NCI-H146 treated with DMSO at 0.1 percent for 48 hours (cell line): ENCODE measurements around the gene RBL1.
"Not testable (repeated sequence)": the region's sequence is repeated elsewhere in the genome, so short reads cannot be mapped to it uniquely, and the experiment has no call there.

Experiments
- DNase-seq: peaks from one replicate; lab custom pipeline; 2025; ENCODE audit not compliant: unreplicated experiment; lab: John Stamatoyannopoulos, UW

RBL1 gene

DNA sequence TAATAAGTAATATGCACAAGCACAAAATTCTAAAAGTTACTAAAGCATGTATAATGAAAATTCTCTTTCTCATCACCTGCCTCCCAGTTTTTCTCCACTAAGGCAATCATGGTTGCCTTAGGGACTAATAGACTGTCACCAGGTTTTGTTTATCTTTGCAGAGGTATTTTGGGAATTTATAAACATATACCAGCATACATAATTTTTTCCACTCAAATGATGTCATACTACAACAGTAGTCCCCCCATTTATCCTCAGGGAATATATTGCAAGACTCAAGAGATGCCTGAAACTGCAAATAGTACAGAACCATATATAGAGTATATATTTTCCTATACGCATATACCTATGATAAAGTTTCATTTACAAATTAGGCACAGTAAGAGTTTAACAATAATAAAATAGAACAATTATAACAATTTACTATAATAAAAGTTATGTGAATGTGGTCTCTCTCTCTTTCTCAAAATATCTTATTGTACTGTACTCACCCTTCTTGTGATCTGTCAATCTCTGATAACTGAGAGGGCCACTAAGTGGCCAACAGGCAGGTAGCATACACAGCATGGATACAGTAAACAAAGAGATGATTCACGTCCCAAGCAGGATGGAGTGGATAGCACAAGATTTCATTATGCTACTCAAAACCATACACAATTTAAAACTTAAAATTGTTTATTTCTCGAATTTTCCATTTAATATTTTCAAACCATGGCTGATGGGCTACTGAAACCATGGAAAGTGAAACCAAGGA is 19.7 kb downstream of the RBL1 start:
- peak; percentile 7 for DNase-seq

DNA sequence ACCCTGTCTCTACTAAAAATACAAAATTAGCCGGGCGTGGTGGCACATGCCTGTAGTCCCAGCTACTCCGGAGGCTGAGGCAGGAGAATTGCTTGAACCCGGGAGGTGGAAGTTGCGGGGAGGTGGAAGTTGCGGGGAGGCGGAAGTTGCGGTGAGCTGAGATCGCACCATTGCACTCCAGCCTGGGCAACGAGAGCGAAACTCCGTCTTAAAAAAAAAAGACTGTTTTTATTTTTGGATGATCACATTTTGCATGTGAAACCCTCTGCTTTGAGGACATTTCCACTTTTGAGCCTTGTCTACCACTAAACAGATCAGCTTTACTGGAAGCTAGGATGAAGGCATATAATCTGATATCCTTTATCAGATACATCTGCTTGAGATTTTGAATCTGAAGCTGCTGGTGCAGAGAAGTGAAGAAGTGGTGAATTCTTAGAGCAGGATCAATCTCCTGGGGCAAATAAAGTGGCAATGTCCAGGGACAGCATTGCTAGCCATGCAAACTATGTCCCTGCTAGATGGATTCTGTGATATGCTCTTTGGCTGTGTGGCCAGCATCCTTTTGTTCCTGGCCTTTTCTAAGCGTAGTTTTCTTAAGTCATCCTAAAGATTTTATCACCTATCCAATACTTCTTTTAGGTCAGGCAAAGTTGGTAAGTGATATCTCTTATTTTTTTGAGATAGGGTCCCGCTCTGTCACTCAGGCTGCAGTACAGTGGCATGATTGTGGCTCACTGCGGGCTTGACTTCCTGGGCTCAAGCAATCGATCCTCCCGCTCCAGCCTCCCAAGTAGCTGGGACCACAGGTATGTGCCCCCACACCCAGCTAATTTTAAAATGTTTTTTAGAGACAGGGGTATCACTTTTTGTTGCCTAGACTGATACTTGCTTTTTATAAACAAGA is 23.3 kb downstream of the RBL1 start:
- no peak for DNase-seq

DNA sequence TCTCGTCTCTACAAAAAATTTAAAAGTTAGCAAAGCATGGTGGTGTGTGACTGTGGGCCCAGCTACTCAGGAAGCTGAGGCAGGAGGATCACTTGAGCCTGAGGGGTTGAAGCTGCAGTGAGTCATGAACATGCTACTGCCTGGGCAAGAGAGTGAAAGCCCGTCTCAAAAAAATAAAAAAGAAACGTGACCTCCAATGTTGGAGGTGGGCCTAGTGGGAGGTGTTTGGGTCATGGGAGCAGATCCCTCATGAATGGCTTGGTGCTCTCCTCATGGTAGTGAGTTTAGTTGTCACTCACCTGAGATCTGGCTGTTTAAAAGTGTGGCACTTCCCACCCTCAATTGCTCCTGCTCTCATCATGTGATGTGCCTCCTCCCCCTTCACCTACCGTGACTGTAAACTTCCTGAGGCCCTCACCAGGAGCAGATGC is 24.3 kb downstream of the RBL1 start:
- no peak for DNase-seq

DNA sequence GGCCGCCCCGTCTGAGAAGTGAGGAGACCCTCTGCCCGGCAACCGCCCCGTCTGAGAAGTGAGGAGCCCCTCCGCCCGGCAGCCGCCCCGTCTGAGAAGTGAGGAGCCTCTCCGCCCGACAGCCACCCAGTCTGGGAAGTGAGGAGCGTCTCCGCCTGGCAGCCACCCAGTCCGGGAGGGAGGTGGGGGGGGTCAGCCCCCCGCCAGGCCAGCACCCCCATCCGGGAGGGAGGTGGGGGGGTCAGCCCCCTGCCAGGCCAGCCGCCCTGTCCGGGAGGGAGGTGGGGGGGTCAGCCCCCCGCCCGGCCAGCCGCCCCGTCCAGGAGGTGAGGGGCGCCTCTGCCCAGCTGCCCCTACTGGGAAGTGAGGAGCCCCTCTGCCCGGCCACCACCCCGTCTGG is 26.2 kb downstream of the RBL1 start:
- DNase-seq: not testable (repeated sequence)

DNA sequence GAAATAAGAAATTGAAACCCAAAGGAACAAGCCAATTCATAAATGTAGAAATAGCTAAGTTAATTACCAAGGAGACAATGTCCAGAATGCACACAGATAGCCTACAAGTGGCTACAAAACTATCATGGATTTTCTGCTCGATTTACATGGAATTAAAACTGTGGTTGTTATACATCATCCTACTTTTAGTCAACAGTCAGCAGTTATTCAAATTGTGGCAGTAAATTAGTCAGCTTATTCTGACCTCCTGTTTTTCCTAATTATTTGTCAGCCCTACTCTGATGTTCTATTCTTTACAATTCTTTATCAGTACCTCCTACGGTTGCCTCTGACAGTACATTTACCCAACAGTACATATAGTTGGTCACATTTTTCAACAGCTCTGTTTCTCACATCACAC is 29.6 kb downstream of the RBL1 start:
- DNase-seq: no peak

DNA sequence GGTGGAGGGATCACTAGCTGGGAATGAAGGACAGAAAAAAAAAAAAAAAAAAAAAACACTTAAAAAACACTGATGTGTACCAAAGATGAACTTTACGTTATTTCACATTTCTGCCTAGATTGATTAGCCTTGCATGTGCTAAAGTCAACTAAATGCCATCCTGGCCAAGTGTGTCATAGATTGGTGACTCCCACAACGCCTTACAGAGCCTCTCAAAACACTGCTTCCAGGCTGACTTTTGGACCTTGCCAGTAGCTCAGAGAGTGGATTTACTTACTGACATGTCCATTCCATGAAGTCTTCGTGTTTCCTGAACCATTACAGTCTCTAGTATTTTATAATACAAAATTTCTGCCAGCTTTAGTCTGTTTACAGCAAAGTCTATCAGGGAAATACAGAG is 40.5 kb downstream of the RBL1 start:
- no peak for DNase-seq

DNA sequence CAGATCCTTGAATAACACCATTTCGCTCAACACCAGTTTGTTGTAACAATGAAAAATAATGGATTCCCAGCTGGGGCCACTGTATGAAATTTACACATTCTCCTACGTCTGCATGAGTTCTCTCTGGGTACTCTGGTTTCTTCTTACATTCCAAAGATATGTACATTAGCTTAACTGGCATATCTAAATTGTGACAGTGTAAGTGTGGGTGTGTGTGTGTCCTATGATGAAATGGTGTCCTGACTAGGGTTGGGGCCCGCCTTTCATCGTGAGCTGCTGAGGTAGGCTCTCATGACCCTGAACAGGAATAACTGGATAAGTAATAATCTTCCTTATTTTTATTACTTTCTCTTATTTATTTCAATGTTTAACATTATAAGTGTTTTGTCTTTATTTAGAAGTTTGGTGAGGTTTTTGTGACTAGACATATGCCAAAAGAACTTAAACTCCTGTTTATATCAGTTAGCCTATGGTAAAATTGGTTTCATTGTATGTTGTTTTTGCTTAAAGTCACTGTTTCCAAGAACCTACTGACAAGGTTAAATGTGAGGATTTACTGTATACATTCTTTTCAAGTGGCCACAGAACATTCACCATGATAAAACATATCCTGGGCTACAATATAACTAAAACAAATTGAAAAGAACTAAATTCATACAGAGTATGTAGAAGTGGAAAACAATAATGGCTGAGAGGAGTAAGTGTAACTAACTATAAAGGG is 42.4 kb downstream of the RBL1 start:
- no peak for DNase-seq

DNA sequence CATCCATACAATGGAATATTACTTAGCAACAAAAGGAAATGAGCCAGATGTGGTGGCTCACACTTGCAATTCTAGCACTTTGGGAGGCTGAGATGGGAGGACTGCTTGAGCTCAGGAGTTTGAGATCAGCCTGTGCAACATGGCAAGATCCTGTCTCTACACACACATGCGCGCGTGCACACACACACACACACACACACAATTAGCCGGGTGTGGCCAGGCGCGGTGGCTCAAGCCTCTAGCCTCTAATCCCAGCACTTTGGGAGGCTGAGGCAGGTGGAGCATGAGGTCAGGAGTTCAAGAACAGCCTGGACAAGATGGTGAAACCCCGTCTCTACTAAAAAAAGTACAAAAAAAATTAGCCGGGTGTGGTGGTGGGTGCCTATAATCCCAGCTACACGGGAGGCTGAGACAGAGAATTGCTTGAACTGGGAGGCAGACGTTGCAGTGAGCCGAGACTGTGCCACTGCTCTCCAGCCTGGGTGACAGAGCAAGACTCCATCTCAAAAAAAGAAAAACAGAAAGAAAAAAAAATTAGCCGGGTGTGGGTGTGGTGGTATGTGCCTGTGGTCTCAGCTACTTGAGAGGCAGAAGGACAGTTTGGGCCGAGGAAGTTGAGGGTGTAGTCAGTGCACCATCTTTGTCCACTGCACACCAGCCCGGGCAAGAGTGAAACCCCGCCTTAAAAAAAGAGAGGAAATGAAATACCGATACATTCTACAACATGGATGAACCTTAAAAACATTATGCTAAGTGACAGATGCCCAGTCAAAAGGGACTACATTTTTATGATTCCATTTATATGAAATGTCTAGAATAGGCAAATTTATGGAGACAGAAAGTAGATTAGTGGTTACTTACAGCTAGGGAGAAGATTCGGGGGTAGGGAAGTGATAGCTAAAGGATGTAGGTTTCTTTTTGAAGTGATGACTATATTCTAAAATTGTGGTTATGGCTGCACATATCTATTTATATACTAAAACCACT is 52.5 kb downstream of the RBL1 start:
- DNase-seq: no peak

DNA sequence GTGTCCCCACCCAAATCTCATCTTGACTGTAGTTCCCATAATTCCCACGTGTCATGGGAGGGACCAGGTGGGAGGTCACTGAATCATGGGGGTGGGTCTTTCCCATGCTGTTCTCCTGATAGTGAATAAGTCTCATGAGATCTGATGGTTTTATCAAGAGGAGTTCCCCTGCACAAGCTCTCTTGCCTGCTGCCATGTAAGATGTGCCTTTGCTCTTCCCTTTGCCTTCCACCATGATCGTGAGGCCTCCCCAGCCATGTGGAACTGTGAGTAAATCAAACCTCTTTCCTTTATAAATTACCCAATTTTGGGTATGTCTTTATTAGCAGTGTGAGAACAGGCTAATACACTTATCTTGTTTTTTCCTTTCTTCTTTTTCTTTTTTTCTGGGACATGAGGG is 56.4 kb downstream of the RBL1 start:
- not testable (repeated sequence) for DNase-seq

DNA sequence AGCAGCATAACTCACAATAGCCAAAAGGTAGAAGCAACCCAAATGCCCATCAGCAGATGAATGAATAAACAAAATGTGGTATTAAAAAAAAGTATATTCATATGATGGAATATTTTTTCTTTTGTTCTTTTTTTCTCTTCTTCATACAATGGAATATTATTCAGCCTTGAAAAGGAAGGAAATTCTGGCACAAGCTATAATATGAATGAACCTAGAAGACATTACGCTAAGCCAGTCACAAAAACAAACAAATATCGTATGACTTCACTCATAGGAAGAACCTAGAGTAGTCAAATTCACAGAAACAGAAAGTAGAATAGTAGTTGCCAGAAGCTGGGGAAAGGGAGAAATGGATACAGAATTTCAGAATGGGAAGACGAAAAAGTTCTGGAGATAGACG is 63.7 kb downstream of the RBL1 start:
- no peak for DNase-seq

DNA sequence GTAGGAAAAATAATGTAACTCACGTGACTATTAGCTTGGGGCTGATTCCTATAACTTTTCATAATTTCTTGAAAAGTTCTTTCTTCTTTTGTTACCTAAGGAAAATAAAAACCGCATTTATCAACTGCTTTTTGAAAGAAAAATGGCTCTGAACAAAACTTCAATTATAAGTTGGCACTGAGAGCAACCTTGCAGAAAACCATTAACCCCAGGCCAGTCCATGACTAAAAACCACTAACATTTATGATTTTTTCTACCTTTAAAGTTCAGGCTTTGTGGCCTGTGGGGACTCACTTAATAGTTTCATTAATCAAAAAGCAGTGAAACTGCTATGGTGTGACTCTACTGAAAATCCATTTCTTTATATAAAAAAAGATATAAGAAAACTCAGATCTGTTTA is 75.2 kb downstream of the RBL1 start:
- DNase-seq: no peak

DNA sequence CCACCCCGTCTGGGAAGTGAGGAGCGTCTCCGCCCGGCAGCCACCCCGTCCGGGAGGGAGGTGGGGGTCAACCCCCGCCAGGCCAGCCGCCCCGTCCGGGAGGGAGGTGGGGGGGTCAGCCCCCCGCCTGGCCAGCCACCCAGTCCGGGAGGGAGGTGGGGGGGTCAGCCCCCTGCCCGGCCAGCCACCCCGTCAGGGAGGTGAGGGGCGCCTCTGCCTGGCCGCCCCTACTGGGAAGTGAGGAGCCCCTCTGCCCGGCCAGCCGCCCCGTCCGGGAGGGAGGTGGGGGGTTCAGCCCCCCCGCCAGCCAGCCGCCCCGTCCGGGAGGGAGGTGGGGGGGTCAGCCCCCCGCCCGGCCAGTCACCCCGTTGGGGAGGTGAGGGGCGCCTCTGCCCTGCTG is 83.2 kb downstream of the RBL1 start:
- not testable (repeated sequence) for DNase-seq

DNA sequence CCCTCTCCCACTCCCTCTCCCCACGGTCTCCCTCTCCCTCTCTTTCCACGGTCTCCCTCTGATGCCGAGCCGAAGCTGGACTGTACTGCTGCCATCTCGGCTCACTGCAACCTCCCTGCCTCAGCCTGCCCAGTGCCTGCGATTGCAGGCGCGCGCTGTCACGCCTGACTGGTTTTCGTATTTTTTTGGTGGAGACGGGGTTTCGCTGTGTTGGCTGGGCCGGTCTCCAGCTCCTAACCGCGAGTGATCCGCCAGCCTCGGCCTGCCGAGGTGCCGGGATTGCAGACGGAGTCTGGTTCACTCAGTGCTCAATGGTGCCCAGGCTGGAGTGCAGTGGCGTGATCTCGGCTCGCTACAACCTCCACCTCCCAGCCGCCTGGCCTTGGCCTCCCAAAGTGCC is 83.9 kb downstream of the RBL1 start:
- not testable (repeated sequence) for DNase-seq

DNA sequence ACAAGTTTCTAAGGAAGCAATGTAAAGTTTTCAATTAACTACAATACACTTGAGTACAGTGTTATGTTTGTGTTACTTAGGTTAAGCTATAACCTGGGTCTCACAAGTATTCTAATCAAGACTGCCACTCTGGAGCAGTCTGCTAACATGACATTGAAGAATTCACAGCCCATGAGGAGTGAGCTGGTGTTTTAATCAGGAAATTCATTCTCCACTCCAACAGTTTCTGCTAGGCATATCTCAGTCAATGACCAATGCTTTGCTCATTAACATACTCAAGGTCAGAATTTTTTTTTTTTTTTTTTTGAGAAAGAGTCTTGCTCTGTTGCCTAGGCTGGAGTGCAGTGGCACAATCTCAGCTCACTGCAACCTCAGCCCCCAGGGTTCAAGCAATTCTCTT is 84.7 kb downstream of the RBL1 start:
- no peak for DNase-seq

DNA sequence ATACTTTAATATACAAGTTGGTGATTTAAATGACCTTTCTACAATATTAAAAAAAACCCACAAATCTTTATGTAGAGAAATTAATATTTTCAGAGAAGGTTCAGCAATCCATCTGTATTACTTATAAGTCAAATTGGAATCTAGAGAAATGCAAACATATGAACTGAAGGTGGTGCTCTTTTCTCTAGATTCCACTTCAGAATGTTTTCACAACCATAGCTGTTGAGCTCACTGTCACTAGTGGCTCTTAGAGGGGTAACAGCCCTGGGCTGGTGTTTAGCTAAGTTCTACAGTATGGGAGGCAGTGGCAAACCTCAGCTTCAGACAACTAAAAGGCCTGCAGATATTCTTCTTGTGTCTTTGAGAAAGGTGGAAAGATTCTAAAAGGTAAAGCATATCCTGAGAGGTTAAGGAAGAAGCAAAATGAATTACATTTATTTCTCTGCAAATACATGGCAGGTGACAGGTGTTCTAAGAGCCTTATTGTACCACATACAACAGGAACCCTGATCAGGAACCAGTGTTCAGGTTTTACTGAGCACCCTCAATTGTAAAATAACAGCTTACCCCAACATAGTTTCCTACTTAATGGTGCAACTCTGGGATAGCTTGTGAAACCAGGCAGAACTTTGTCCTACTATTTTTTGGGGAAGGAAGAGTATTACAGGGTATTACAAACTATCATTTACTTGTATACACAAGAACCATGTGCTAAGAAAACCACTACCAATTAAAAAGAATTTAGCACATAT is 87.7 kb downstream of the RBL1 start:
- DNase-seq: no peak

DNA sequence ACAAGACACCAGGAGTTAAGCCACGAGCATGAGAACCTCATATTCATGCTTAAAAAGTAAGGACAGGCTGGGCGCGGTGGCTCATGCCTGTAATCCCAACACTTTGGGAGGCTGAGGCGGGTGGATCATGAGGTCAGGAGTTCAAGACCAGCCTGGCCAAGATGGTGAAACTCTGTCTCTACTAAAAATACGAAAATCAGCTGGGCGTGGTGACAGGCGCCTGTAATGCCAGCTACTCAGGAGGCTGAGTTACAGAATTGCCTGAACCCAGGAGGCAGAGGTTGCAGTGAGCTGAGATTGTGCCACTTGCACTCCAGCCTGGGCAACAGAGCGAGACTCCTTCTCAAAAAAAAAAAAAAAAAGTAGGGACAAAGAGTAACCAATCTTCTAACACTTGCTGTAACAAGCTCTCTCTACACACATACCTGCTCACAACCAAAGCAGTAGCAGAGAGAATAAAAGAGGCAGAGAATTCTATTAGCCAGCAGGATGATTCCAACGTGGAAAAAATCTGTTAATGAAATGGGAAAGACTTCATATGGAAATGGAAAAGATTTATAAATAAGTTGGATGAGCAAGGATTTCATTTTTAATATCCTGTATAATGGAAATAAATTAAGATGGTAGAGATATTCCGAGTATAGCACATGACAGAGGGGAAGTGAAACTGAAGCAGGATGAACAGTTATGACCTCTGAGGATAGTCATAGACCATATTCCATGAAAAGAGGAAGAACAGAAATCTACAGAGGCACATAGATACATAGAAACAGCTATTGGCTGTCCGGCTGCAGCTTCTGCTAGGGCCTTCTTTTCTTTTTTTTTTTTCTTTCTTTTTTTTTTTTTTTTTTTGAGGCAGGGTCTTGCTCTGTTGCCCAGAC is 90.5 kb downstream of the RBL1 start:
- DNase-seq: not testable (repeated sequence)

DNA sequence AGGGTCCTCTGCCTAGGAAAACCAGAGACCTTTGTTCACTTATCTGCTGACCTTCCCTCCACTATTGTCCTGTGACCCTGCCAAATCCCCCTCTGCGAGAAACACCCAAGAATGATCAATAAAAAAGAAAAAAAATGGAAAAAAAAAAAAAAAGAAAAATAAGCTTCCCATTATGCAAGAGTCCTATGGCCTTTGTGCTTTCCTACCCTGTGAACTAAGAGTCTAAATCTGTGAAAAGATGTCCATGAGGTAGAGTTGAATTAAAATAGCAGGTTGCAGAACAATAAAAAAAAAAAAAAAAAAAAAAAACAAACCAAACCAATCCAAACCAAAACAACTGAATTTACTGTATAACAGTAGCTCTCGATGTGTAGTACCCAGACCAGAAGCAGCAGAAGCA is 94.2 kb downstream of the RBL1 start:
- not testable (repeated sequence) for DNase-seq

DNA sequence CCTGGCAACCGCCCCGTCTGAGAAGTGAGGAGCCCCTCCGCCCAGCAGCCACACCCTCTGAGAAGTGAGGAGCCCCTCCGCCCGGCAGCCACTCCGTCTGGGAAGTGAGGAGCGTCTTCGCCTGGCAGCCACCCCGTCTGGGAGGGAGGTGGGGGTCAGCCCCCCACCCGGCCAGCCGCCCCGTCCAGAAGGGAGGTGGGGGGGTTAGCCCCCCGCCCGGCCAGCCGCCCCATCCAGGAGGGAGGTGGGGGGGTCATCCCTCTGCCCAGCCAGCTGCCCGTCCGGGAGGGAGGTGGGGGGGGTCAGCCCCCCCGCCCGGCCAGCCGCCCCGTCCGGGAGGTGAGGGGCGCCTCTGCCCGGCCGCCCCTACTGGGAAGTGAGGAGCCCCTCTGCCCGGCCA is 95.6 kb downstream of the RBL1 start:
- not testable (repeated sequence) for DNase-seq

DNA sequence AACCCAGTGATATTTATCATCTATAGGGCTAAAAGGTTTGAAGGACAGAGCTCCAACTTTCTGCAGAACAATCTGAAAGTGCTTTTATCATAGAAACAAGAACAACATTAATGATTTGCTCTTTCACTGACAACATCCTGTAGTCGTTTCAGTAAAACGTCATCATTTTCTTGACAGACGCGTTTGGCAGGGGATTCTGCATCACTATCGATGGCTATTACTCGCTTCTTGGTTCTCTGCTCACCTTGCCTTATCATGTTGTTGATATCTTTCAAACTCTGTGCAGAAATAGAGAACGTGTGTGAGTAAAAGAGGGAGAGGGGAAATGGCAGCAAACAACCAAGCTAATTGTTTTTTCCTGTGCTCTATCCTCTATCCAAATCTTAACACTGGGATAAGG is 97.1 kb downstream of the RBL1 start:
- DNase-seq: no peak
